Fibroblast of villous mesenchyme (primary cell): ENCODE measurements around the gene ARSG. TPM values are rescaled to one million over a fixed set of nuclear protein-coding genes. Genes with fewer than 3 reads are reported as not detected.
A peak's percentile ranks its signal among the peaks of the same experiment; 100 is the strongest.

Source experiments
- DNase-seq: peaks from one replicate; pipeline ENCODE4 v3.0.0-alpha.2; 2010; ENCODE audit warnings: low read depth
- H3K4me3 ChIP-seq: 2 replicates; pipeline ENCODE4 v1.5.1; 2011; ENCODE audit warnings: low read depth, mild to moderate bottlenecking, low read length
- total RNA-seq: library from RNA; depleted of rRNA; stranded (reverse); fragments of >200 nt; gene quantifications from 2 replicates; pipeline ENCODE4 v1.2.3, GENCODE V29; 2012
- TF ChIP-seq, protein P1 (sequence below): IDR thresholded peaks from 2 replicates; pipeline ENCODE4 v1.5.1; 2012; ENCODE audit warnings: low read depth, mild to moderate bottlenecking, low read length; ENCODE audit not compliant: insufficient read depth

The ARSG gene
- total RNA-seq, 1 donor: 5.6 TPM

DNA sequence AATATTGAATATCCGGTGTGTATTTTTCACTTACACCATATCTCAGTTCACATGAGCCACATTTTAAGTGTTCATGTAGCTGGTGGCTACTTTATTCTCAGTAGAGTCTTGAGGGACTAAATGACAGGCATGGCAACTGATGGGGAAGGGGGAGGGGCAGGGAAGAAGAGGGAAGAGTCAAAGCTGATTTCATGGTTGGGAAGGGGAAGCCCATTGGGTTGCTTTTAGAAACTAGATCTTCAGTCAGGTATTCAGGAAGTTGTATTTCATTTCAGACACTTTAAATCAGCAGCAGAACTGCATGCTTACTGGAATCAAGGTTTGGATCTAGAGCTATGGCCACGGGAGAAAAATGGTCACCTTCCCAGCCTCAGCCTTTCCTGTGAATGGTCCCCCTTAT, 168.9 kb downstream of the ARSG start:
- TF ChIP-seq, protein P1, sequence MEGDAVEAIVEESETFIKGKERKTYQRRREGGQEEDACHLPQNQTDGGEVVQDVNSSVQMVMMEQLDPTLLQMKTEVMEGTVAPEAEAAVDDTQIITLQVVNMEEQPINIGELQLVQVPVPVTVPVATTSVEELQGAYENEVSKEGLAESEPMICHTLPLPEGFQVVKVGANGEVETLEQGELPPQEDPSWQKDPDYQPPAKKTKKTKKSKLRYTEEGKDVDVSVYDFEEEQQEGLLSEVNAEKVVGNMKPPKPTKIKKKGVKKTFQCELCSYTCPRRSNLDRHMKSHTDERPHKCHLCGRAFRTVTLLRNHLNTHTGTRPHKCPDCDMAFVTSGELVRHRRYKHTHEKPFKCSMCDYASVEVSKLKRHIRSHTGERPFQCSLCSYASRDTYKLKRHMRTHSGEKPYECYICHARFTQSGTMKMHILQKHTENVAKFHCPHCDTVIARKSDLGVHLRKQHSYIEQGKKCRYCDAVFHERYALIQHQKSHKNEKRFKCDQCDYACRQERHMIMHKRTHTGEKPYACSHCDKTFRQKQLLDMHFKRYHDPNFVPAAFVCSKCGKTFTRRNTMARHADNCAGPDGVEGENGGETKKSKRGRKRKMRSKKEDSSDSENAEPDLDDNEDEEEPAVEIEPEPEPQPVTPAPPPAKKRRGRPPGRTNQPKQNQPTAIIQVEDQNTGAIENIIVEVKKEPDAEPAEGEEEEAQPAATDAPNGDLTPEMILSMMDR: no peak
- H3K4me3 ChIP-seq: no peak overlapping the region
- no peak for DNase-seq

DNA sequence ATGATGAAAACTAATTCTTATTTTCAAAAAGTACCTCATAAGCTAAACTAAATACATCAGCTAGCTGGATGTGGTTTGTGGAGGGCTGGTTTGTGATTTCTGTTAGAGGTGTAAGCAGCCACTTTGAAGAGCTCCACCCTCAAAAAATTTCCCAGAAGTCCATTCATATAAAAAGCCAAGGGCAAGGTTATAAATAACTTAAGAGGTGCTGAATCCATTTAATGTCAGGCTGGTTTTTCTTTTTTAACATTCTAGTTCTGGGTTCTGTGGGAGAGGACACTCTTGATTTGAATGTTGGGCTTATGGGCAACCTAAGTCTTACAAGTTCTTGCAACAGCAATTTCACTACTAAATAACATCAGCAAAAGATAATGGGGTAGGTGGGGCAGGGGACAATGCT, 169.4 kb downstream of the ARSG start:
- DNase-seq: no peak
- TF ChIP-seq, protein P1: no peak
- no peak overlapping the region for H3K4me3 ChIP-seq

DNA sequence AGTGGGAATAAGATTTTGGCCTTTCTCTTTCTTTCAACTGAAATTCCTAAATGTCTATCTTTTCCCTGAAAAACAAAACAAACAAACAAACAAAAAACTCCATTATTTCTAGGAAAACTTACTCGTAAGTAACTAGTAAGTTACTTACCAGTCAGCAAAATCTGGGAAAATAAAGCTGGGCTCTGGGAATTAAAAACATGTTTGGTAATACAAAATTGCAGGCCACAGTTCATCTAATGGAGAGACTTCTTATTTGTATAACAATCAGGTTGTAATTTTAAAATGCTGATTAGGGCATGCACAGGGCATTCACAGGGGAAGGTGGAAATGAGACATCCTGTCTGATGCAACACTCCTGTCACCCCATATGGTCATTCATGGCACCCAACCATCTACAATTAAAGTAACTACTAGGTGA, 169.8 kb downstream of the ARSG start:
- no peak overlapping the region for H3K4me3 ChIP-seq
- DNase-seq: no peak
- TF ChIP-seq, protein P1: no peak

DNA sequence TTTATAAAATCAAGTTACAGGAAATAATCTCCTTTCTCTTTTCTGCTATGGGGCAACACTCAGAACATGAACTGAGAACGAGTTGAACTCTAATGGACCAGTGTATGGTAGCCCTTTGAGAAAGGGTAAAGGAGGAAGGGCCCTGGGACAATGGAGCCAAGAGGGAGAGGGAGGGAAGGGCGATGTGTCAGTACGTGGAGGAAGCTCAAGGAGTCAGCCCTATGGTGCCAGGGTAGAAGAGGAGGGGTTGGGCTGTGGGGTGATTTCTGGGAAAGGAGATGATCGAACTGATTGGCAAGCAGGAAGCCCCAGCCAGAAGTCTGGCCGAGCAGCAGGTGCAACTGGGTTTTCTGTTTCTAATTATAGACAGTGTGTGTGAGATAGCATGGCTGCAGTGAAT, 170.3 kb downstream of the ARSG start:
- no peak for DNase-seq
- no peak overlapping the region for H3K4me3 ChIP-seq
- TF ChIP-seq, protein P1: no peak

DNA sequence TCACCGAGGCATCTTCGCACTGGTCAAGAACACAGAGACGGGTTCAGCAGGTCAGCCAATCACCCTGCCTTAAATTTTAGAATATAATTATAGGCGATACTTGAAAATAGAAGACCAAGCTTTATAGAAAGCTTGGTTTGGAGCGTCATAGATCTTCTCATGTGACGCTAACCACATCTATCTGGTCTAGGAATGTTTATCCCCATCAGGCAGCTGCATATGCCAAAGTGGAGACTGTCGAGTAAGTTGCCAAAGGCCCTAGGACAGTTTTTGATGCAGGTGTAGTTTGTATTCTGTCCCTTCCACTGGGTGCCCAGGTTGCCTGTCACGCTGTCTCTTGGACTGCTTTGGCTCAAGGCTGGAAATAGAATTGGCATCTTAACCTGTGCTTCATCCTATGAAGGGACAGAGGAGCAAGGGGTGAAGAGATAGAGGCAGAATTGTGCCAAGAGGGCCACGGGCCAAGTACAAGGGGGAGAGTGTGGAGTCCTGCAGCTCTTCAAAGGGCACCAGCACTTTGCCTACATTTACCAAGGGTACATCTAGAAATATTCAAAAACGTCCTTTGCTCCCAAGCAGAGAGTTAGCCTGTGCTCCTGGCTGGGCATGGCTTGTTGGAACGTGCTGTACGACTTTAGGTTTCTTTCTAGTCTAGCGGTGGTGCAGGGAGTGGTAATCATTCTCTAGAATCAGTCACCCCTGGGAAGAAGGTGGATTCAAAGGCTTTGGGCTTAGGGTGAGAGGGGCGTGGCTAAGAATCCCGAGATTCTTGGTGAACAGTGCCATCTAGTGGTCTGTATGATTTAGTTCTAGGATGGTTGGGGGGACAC, 171.3 kb downstream of the ARSG start:
- TF ChIP-seq, protein P1: peak; percentile 71
- H3K4me3 ChIP-seq: no peak overlapping the region
- peak; percentile 89 for DNase-seq

DNA sequence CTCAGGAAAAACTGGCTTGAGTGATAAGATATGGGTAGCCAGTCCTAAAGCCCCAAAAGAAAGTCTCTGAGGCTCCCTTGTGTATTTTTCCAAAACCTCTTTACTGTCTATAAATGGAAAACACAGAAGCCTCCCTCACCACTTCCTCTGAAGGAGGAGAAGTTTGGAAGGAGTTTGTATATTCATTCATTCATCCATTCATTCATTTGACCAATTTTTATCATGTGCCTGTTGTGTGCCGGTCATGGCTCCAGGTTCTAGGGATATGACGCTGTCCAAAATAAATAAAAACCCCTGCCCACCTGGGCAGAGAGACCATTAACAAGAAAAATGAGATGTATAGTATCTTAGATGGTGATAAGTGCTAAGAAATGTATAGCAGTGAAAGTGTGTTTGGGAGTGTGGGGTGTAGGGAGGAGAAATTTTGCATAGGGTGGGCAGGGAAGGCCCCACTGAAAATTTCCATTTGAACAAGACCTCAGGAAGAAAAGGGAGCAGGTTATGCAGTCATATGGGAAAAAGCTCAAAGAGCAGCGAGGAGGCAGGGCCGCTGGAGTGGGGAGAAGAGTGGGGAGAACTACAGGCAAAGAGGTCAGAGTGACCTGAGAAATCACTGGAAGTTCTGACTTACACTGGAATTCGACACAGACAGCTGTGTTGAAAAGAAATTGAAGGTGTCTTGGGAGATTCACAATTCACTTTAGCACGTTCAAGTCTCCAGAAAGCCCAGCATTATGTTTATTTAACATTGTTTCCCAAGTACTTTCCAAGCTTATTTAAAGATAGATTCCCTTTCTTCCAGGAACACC, 172.1 kb downstream of the ARSG start:
- no peak for DNase-seq
- no peak overlapping the region for H3K4me3 ChIP-seq
- TF ChIP-seq, protein P1: no peak
